Thyroid gland (tissue), 4 donors: Measurements from ENCODE around the gene GOT2. TPM values are rescaled to one million over a fixed set of nuclear protein-coding genes. Genes with fewer than 3 reads are reported as not detected.

Experiments
- DNase-seq, 2 donors: peaks; one replicate each; pipeline ENCODE4 v3.0.0-alpha.2; 2019
- H3K27ac ChIP-seq, 3 donors: fragments of 200-600 bp; sonication (generic); 1 replicate in 2 of 3; 2 replicates in 1 of 3; pipeline ENCODE4 v1.5.1; 2016 to 2019; ENCODE audit warnings: mild to moderate bottlenecking in 1 of 3, moderate library complexity in 1 of 3
- H3K27me3 ChIP-seq: fragments of 200-600 bp; sonication (generic); one replicate; pipeline ENCODE4 v1.5.1; 2019
- H3K36me3 ChIP-seq, 2 donors: fragments of 200-600 bp; sonication (generic); one replicate each; pipeline ENCODE4 v1.5.1; 2016 to 2019
- H3K4me1 ChIP-seq, 2 donors: fragments of 200-600 bp; sonication (generic); one replicate each; pipeline ENCODE4 v1.5.1; 2017 to 2019
- H3K4me3 ChIP-seq, 3 donors: fragments of 200-600 bp; sonication (generic); replicated peaks in 1 of 3; 1 replicate in 2 of 3; 2 replicates in 1 of 3; pipeline ENCODE4 v1.5.1; 2016; ENCODE audit warnings: mild to moderate bottlenecking in 1 of 3
- H3K9me3 ChIP-seq: fragments of 200-600 bp; sonication (generic); one replicate; pipeline ENCODE4 v1.5.1; 2017
- CTCF ChIP-seq, 6 experiments: fragments of 200-600 bp in 3 of 6; fragments of 450-650 bp in 3 of 6; sonication (generic) in 3 of 6; IDR thresholded peaks; one replicate each; pipeline ENCODE4 v1.5.1; 2016 to 2019; ENCODE audit warnings: antibody characterized with exemption in 6 of 6, mild to moderate bottlenecking in 2 of 6, inconsistent platforms in 1 of 6, moderate library complexity in 1 of 6
- POLR2A ChIP-seq, 2 donors: fragments of 450-650 bp; IDR thresholded peaks; one replicate each; pipeline ENCODE4 v1.6.1; 2017; ENCODE audit warnings: antibody characterized with exemption in 2 of 2, mild to moderate bottlenecking in 2 of 2, moderate library complexity in 1 of 2
- WGBS, 2 donors: methylation state at CpG; one replicate each; pipeline ENCODE4 v1.1.5; 2017; 5-methylcytosine and 5-hydroxymethylcytosine counted together
- intact Hi-C: fragments of 100-400 bp; cut with DNase I; formaldehyde crosslinking; loops from one replicate; pipeline ENCODE4 v1.15.1; 2023
- small RNA-seq: library from RNA; depleted of rRNA; stranded (forward); fragments of <200 nt; gene quantifications from one replicate; pipeline ENCODE3, GENCODE V24; 2016
- total RNA-seq, 4 donors: library from RNA; depleted of rRNA; stranded (reverse); fragments of >200 nt; gene quantifications; one replicate each; pipeline ENCODE4 v1.2.3, GENCODE V29; 2016

Gene GOT2
- total RNA-seq, 4 donors from 2014 or later: 65.4 to 129 (median 93.4) TPM

DNA sequence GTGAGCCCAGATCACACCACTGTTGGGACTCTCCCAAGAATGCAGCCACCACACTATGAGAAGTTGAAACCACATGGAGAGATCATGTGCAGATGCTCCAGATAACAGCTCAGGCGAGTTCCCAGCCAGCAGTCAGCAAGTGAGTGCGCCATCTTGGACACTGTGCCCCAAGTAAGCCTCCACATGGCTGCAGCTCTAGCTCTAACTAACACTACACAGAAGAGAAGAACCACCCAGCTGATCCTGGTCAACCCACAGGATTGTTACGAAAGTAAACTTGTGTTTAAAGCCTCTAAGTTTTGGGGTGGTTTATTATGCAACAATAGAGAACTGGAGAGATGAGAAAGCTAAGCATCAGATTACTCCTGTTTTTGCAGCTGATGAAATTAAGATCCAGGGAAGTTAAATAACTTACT lies 75.3 kb downstream of the GOT2 start:
- Histone ChIP-seq H3K4me3 (no peak overlapping the region), H3K4me1 (no peaks in the 10 kb centered on the region), H3K27ac (no peak overlapping the region), H3K9me3 (no peaks in the 10 kb centered on the region), H3K27me3 (no peaks in the 10 kb centered on the region), H3K36me3 (no peaks in the 10 kb centered on the region)
- intact Hi-C loops: loop anchor here (5.0 kb wide), 1 partner anchor 147 kb away; no protein-coding TSS in a partner anchor
- 94% methylated on average over 3 of the region's 3 CpGs for WGBS, 2 donors
- TF ChIP-seq CTCF (IDR thresholded peaks at IDR 0.05): no peak
- no peak for TF ChIP-seq POLR2A (IDR thresholded peaks at IDR 0.05)
- DNase-seq: no peak

Small RNA genes lying within 50 kb of the gene (small RNA-seq; reads per million reads assigned to genes)
- not detected for gene RN7SL143P
- gene RNU6-1155P: not detected

Other genes starting within 250 kb of the GOT2 start
- gene NDRG4, start 234.2 kb downstream of the GOT2 start, total RNA-seq: 10 to 100 TPM in 2 of 4 donors, 1 to 10 TPM in 2; 3.3 to 12.9 (median 9.3) TPM
- 10 to 100 TPM; 37.3 to 59.2 (median 44.4) TPM for gene SETD6, start 218.8 kb downstream of the GOT2 start, total RNA-seq
- 100 to 1,000 TPM; 109 to 150 (median 133) TPM for gene CNOT1, start 104.5 kb downstream of the GOT2 start, total RNA-seq
- 10 to 100 TPM; 17.2 to 33.8 (median 30.1) TPM for gene SLC38A7, start 49.5 kb downstream of the GOT2 start, total RNA-seq